HepG2 (cell line): ENCODE data around the gene PRSS22. TPM values are rescaled to one million over a fixed set of nuclear protein-coding genes. Genes with fewer than 3 reads are reported as not detected.

Source experiments
- ARID2 ChIP-seq: sonication (generic); formaldehyde crosslinking; IDR thresholded peaks from 2 replicates; pipeline ENCODE4 v1.8.1; 2022; ENCODE audit warnings: mild to moderate bottlenecking, missing genetic modification reagents, borderline replicate concordance
- DR1 ChIP-seq: sonication (generic); formaldehyde crosslinking; IDR thresholded peaks from 2 replicates; pipeline ENCODE4 v1.8.0; 2021; ENCODE audit warnings: mild to moderate bottlenecking, missing genetic modification reagents, inconsistent platforms
- MAFG ChIP-seq: sonication (generic); formaldehyde crosslinking; IDR thresholded peaks from 2 replicates; pipeline ENCODE4 v1.5.1; 2020; ENCODE audit warnings: mild to moderate bottlenecking, missing genetic modification reagents
- MATR3 ChIP-seq: sonication (generic); formaldehyde crosslinking; IDR thresholded peaks from 2 replicates; pipeline ENCODE4 v1.4.0; 2020; ENCODE audit warnings: missing genetic modification reagents
- MBD4 ChIP-seq: IDR thresholded peaks from 2 replicates; pipeline ENCODE4 v1.6.1; 2012; ENCODE audit warnings: low read length, inconsistent platforms, borderline replicate concordance
- MIER3 ChIP-seq: IDR thresholded peaks from 2 replicates; pipeline ENCODE4 v1.6.1; 2016; ENCODE audit warnings: missing compliant biosample characterization, borderline replicate concordance
- MIXL1 ChIP-seq: IDR thresholded peaks from 2 replicates; pipeline ENCODE4 v1.6.1; 2016
- NFKB2 ChIP-seq: sonication (generic); formaldehyde crosslinking; IDR thresholded peaks from 2 replicates; pipeline ENCODE4 v1.4.0; 2020; ENCODE audit warnings: missing genetic modification reagents, borderline replicate concordance
- PHF20 ChIP-seq: sonication (generic); formaldehyde crosslinking; IDR thresholded peaks from 2 replicates; pipeline ENCODE4 v1.5.0; 2020; ENCODE audit warnings: mild to moderate bottlenecking, missing genetic modification reagents
- RBM22 ChIP-seq: fragments of 200-400 bp; formaldehyde crosslinking; optimal IDR thresholded peaks from 2 replicates; pipeline ENCODE3; 2017; ENCODE audit warnings: mild to moderate bottlenecking, low read length, moderate library complexity
- SALL1 ChIP-seq: sonication (generic); formaldehyde crosslinking; IDR thresholded peaks from 2 replicates; pipeline ENCODE4 v1.8.0; 2022; ENCODE audit warnings: mild to moderate bottlenecking, missing genetic modification reagents
- SYNCRIP ChIP-seq: fragments of 200-400 bp; formaldehyde crosslinking; IDR thresholded peaks from 2 replicates; pipeline ENCODE4 v1.6.1; 2018; ENCODE audit warnings: mild to moderate bottlenecking, low read depth, low read length; ENCODE audit not compliant: insufficient read depth
- TBX3 ChIP-seq: fragments of 450-650 bp; IDR thresholded peaks from 2 replicates; pipeline ENCODE4 v1.6.1; 2017; ENCODE audit warnings: antibody characterized with exemption, mild to moderate bottlenecking, inconsistent platforms, borderline replicate concordance
- ZBTB7A ChIP-seq: sonication (generic); formaldehyde crosslinking; IDR thresholded peaks from 2 replicates; pipeline ENCODE4 v1.8.0; 2022; ENCODE audit warnings: mild to moderate bottlenecking, missing genetic modification reagents
- ZFX ChIP-seq: sonication (generic); formaldehyde crosslinking; IDR thresholded peaks from 2 replicates; pipeline ENCODE4 v1.4.0; 2020; ENCODE audit warnings: mild to moderate bottlenecking, low read depth, missing genetic modification reagents, moderate library complexity
- ZNF234 ChIP-seq: sonication (generic); formaldehyde crosslinking; conservative IDR thresholded peaks from 2 replicates; pipeline ENCODE4 v1.5.1; 2020; ENCODE audit warnings: mild to moderate bottlenecking, missing genetic modification reagents
- ZNF253 ChIP-seq: sonication (generic); formaldehyde crosslinking; IDR thresholded peaks from 2 replicates; pipeline ENCODE4 v1.8.0; 2022; ENCODE audit warnings: mild to moderate bottlenecking, missing genetic modification reagents, borderline replicate concordance
- ZSCAN31 ChIP-seq: sonication (generic); formaldehyde crosslinking; IDR thresholded peaks from 2 replicates; pipeline ENCODE4 v1.5.0; 2020; ENCODE audit warnings: low read depth, mild to moderate bottlenecking, missing genetic modification reagents
- polyA plus RNA-seq, 8 experiments: library from polyadenylated mRNA; depleted of rRNA in 3 of 8; stranded (reverse) in 7 of 8; unstranded in 1 of 8; fragments of >200 nt; fragmentation: Illumina TruSeq in 4 of 8; extraction: Trizol in 4 of 8; gene quantifications; 2 replicates each; pipeline versions ENCODE4 v1.2.1 to v1.2.3, GENCODE V29; 2011 to 2016; ENCODE audit warnings: low read depth in 4 of 8, missing spikeins in 1 of 8, mixed read lengths in 1 of 8; ENCODE audit not compliant: insufficient read depth in 1 of 8
- total RNA-seq, 5 experiments: library from RNA; depleted of rRNA; stranded (reverse); fragments of >200 nt; fragmentation: Illumina TruSeq; extraction: Trizol; gene quantifications; 2 replicates each; pipeline ENCODE4 v1.2.3, GENCODE V29; 2016; ENCODE audit warnings: low read depth in 1 of 5
- TF ChIP-seq, protein P1 (sequence below): sonication (generic); formaldehyde crosslinking; conservative IDR thresholded peaks from 2 replicates; pipeline ENCODE4 v1.4.0; 2020; ENCODE audit warnings: missing genetic modification reagents
- TF ChIP-seq, protein P2 (sequence below): sonication (generic); formaldehyde crosslinking; IDR thresholded peaks from 2 replicates; pipeline ENCODE4 v1.5.0; 2020; ENCODE audit warnings: mild to moderate bottlenecking, missing genetic modification reagents
- TF ChIP-seq, protein P3 (sequence below): sonication (generic); formaldehyde crosslinking; IDR thresholded peaks from 2 replicates; pipeline ENCODE4 v1.4.0; 2020; ENCODE audit warnings: missing genetic modification reagents, borderline replicate concordance
- TF ChIP-seq, protein P4 (sequence below): sonication (generic); formaldehyde crosslinking; IDR thresholded peaks from 2 replicates; pipeline ENCODE4 v1.5.0; 2020; ENCODE audit warnings: missing genetic modification reagents

The PRSS22 gene
- total and polyA plus RNA-seq, 2 of the 13 experiments (the other 11 are each of a cell fraction or from before 2014, with no cell fraction given): 0.24 to 0.32 TPM

DNA sequence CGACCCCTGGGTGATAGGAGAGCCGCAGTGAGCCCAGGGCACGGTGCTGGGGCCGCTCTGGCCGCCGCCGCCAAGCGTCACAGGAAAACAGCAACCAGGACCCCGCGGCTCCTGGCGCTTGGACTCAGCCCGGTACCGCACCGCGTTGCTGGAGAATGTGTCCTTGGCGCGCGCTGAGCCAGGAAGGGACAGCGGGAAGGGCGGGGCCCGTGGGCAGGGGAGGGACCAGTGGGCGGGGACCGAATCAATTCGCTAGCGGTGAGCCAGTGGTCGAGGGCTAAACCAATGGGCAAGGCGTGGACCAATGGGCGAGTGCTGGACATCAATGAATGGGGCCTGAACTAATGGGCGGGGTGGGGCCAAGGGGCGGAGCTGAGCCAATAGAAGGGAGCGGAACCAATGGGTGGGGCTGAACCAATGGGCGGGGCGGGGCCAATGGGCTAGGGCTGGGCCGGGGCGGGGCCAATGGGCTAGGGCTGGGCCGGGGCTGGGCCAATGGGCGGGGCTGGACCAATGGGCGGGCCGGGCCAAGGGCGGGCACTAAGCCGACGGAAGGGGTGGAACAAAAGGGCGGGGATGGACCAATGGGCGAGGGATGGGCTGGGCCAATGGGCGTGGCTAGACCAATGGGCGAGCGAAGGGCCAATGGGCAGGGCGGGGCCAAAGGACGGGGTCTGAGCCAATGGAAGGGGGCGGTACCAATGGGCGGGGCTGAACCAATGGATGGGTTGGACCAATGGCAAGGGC, 47.4 kb upstream of the PRSS22 start (continued):
- TF ChIP-seq MIXL1 (CRISPR knock-in tag) (peak; percentile 39; the same call in 1 of the 2 replicates), TBX3 (no peak), ZBTB7A (CRISPR knock-in tag) (no peak), ZNF234 (no peak), MBD4 (no peak), ZFX (CRISPR knock-in tag) (peak; percentile 66), DR1 (CRISPR knock-in tag) (peak; percentile 97), NFKB2 (CRISPR knock-in tag) (peak; percentile 56; the same call in 1 of the 2 replicates), MATR3 (CRISPR knock-in tag) (no peak), RBM22 (no peak), MAFG (CRISPR knock-in tag) (no peak), ZSCAN31 (CRISPR knock-in tag) (0 out of 2 replicates have a peak, but pooled peaks have one; percentile 59), ARID2 (CRISPR knock-in tag) (no peak), SALL1 (CRISPR knock-in tag) (peak; percentile 75), ZNF253 (no peak), MIER3 (CRISPR knock-in tag) (0 out of 2 replicates have a peak, but pooled peaks have one; percentile 31), PHF20 (CRISPR knock-in tag) (peak; percentile 62), SYNCRIP (no peak)
- TF ChIP-seq, protein P1, sequence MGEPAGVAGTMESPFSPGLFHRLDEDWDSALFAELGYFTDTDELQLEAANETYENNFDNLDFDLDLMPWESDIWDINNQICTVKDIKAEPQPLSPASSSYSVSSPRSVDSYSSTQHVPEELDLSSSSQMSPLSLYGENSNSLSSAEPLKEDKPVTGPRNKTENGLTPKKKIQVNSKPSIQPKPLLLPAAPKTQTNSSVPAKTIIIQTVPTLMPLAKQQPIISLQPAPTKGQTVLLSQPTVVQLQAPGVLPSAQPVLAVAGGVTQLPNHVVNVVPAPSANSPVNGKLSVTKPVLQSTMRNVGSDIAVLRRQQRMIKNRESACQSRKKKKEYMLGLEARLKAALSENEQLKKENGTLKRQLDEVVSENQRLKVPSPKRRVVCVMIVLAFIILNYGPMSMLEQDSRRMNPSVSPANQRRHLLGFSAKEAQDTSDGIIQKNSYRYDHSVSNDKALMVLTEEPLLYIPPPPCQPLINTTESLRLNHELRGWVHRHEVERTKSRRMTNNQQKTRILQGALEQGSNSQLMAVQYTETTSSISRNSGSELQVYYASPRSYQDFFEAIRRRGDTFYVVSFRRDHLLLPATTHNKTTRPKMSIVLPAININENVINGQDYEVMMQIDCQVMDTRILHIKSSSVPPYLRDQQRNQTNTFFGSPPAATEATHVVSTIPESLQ (CRISPR knock-in tag): no peak
- TF ChIP-seq, protein P2, sequence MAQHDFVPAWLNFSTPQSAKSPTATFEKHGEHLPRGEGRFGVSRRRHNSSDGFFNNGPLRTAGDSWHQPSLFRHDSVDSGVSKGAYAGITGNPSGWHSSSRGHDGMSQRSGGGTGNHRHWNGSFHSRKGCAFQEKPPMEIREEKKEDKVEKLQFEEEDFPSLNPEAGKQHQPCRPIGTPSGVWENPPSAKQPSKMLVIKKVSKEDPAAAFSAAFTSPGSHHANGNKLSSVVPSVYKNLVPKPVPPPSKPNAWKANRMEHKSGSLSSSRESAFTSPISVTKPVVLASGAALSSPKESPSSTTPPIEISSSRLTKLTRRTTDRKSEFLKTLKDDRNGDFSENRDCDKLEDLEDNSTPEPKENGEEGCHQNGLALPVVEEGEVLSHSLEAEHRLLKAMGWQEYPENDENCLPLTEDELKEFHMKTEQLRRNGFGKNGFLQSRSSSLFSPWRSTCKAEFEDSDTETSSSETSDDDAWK (CRISPR knock-in tag): no peak
- TF ChIP-seq, protein P3, sequence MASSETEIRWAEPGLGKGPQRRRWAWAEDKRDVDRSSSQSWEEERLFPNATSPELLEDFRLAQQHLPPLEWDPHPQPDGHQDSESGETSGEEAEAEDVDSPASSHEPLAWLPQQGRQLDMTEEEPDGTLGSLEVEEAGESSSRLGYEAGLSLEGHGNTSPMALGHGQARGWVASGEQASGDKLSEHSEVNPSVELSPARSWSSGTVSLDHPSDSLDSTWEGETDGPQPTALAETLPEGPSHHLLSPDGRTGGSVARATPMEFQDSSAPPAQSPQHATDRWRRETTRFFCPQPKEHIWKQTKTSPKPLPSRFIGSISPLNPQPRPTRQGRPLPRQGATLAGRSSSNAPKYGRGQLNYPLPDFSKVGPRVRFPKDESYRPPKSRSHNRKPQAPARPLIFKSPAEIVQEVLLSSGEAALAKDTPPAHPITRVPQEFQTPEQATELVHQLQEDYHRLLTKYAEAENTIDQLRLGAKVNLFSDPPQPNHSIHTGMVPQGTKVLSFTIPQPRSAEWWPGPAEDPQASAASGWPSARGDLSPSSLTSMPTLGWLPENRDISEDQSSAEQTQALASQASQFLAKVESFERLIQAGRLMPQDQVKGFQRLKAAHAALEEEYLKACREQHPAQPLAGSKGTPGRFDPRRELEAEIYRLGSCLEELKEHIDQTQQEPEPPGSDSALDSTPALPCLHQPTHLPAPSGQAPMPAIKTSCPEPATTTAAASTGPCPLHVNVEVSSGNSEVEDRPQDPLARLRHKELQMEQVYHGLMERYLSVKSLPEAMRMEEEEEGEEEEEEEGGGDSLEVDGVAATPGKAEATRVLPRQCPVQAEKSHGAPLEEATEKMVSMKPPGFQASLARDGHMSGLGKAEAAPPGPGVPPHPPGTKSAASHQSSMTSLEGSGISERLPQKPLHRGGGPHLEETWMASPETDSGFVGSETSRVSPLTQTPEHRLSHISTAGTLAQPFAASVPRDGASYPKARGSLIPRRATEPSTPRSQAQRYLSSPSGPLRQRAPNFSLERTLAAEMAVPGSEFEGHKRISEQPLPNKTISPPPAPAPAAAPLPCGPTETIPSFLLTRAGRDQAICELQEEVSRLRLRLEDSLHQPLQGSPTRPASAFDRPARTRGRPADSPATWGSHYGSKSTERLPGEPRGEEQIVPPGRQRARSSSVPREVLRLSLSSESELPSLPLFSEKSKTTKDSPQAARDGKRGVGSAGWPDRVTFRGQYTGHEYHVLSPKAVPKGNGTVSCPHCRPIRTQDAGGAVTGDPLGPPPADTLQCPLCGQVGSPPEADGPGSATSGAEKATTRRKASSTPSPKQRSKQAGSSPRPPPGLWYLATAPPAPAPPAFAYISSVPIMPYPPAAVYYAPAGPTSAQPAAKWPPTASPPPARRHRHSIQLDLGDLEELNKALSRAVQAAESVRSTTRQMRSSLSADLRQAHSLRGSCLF (CRISPR knock-in tag): no peak
- TF ChIP-seq, protein P4, sequence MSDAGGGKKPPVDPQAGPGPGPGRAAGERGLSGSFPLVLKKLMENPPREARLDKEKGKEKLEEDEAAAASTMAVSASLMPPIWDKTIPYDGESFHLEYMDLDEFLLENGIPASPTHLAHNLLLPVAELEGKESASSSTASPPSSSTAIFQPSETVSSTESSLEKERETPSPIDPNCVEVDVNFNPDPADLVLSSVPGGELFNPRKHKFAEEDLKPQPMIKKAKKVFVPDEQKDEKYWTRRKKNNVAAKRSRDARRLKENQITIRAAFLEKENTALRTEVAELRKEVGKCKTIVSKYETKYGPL (CRISPR knock-in tag): peak; percentile 54; the same call in 1 of the 2 replicates
